GM12878 (cell line): ENCODE measurements around the gene PLD3. TPM values are rescaled to one million over a fixed set of nuclear protein-coding genes. Genes with fewer than 3 reads are reported as not detected.

Source experiments
- BACH1 ChIP-seq: fragments of 450-650 bp; IDR thresholded peaks from 2 replicates; pipeline ENCODE4 v1.6.1; 2017; ENCODE audit warnings: mild to moderate bottlenecking, borderline replicate concordance
- BCL3 ChIP-seq: IDR thresholded peaks from 2 replicates; pipeline ENCODE4 v1.6.1; 2011; ENCODE audit warnings: borderline replicate concordance, low read depth, mild to moderate bottlenecking, moderate library complexity, low read length; ENCODE audit not compliant: insufficient read depth, poor library complexity, severe bottlenecking
- CHD2 ChIP-seq: IDR thresholded peaks from 2 replicates; pipeline ENCODE4 v1.6.1; 2011; ENCODE audit warnings: low read depth, low read length, improper control_type of control experiment, borderline replicate concordance
- CREB1 ChIP-seq: IDR thresholded peaks from 2 replicates; pipeline ENCODE4 v1.6.1; 2012; ENCODE audit warnings: low read depth, mild to moderate bottlenecking, inconsistent platforms
- EED ChIP-seq: sonication (generic); IDR thresholded peaks from 2 replicates; pipeline ENCODE4 v1.6.1; 2016; ENCODE audit warnings: antibody characterized with exemption, low read depth
- EZH2 ChIP-seq: IDR thresholded peaks from 2 replicates; pipeline ENCODE4 v1.6.1; 2012; ENCODE audit warnings: low read depth, mild to moderate bottlenecking, control low read depth, inconsistent platforms, low read length, borderline replicate concordance; ENCODE audit not compliant: control insufficient read depth
- IKZF1 ChIP-seq: fragments of 450-650 bp; conservative IDR thresholded peaks from 2 replicates; pipeline ENCODE4 v1.6.1; 2017; ENCODE audit warnings: antibody characterized with exemption, mild to moderate bottlenecking
- IKZF2 ChIP-seq, 2 experiments: fragments of 450-650 bp; IDR thresholded peaks; 2 replicates each; pipeline ENCODE4 v1.6.1; 2017; ENCODE audit warnings: mild to moderate bottlenecking in 2 of 2, moderate library complexity in 2 of 2
- KDM1A ChIP-seq: fragments of 200-600 bp; sonication (generic); IDR thresholded peaks from 2 replicates; pipeline ENCODE4 v1.6.1; 2016; ENCODE audit warnings: borderline replicate concordance
- MYC ChIP-seq: IDR thresholded peaks from 2 replicates; pipeline ENCODE4 v1.6.1; 2011; ENCODE audit warnings: mild to moderate bottlenecking, low read length, moderate library complexity, inconsistent platforms; ENCODE audit not compliant: insufficient read depth, insufficient replicate concordance, insufficient read length, severe bottlenecking
- NFXL1 ChIP-seq: fragments of 450-650 bp; IDR thresholded peaks from 2 replicates; pipeline ENCODE4 v1.6.1; 2017; ENCODE audit warnings: antibody characterized with exemption, mild to moderate bottlenecking, borderline replicate concordance
- NFYA ChIP-seq: IDR thresholded peaks from 2 replicates; pipeline ENCODE4 v1.6.1; 2011; ENCODE audit warnings: low read depth, mild to moderate bottlenecking, low read length, improper control_type of control experiment, borderline replicate concordance
- NFYB ChIP-seq: IDR thresholded peaks from 2 replicates; pipeline ENCODE4 v1.6.1; 2011; ENCODE audit warnings: low read depth, mild to moderate bottlenecking, low read length, improper control_type of control experiment, moderate library complexity; ENCODE audit not compliant: insufficient read depth
- PAX8 ChIP-seq: fragments of 450-650 bp; IDR thresholded peaks from 2 replicates; pipeline ENCODE4 v1.6.1; 2017; ENCODE audit warnings: mild to moderate bottlenecking, moderate library complexity
- POLR2AphosphoS2 ChIP-seq: IDR thresholded peaks from 2 replicates; pipeline ENCODE4 v1.6.1; 2011; ENCODE audit warnings: low read depth, mild to moderate bottlenecking, low read length, improper control_type of control experiment, moderate library complexity
- RB1 ChIP-seq: fragments of 450-650 bp; formaldehyde crosslinking; IDR thresholded peaks from 2 replicates; pipeline ENCODE4 v1.6.1; 2017; ENCODE audit warnings: mild to moderate bottlenecking, borderline replicate concordance
- REST ChIP-seq: IDR thresholded peaks from 2 replicates; pipeline ENCODE4 v1.6.1; 2012; ENCODE audit warnings: mild to moderate bottlenecking, low read depth, low read length
- RUNX3 ChIP-seq: IDR thresholded peaks from 2 replicates; pipeline ENCODE4 v1.6.1; 2012; ENCODE audit warnings: low read length, inconsistent platforms
- SMC3 ChIP-seq: IDR thresholded peaks from 2 replicates; pipeline ENCODE4 v1.6.1; 2011; ENCODE audit warnings: low read length, improper control_type of control experiment, borderline replicate concordance
- SREBF1 ChIP-seq: IDR thresholded peaks from 2 replicates; pipeline ENCODE4 v1.6.1; 2012; ENCODE audit warnings: mild to moderate bottlenecking, low read length
- SREBF2 ChIP-seq: IDR thresholded peaks from 2 replicates; pipeline ENCODE4 v1.6.1; 2012; ENCODE audit warnings: mild to moderate bottlenecking, low read length
- TBL1XR1 ChIP-seq: IDR thresholded peaks from 2 replicates; pipeline ENCODE4 v1.6.1; 2012; ENCODE audit warnings: low read depth, low read length, improper control_type of control experiment
- ZBTB4 ChIP-seq: fragments of 450-650 bp; formaldehyde crosslinking; IDR thresholded peaks from 2 replicates; pipeline ENCODE4 v1.4.0; 2022; ENCODE audit warnings: mild to moderate bottlenecking, moderate library complexity
- ZZZ3 ChIP-seq: IDR thresholded peaks from 2 replicates; pipeline ENCODE4 v1.6.1; 2011; ENCODE audit warnings: low read depth; ENCODE audit not compliant: control insufficient read depth, insufficient read length
- polyA plus RNA-seq, 11 experiments: library from polyadenylated mRNA; depleted of rRNA in 4 of 11; unstranded in 6 of 11; stranded (reverse) in 5 of 11; fragments of >200 nt; fragmentation: Nextera tagmentation in 4 of 11; fragmentation: Illumina TruSeq in 1 of 11; extraction: Ambion mirVana in 4 of 11; extraction: Trizol in 1 of 11; gene quantifications; 1 replicate in 1 of 11; 2 replicates in 10 of 11; pipeline versions ENCODE4 v1.2.1 to v1.2.3, GENCODE V29; 2011 to 2016; ENCODE audit warnings: inconsistent platforms in 2 of 11, missing spikeins in 2 of 11, low read depth in 1 of 11
- total RNA-seq, 4 experiments: library from RNA; depleted of rRNA in 3 of 4; stranded (reverse); fragments of >200 nt in 3 of 4; fragmentation: Illumina TruSeq in 1 of 4; extraction: Trizol in 1 of 4; gene quantifications; 2 replicates each; pipeline versions ENCODE4 v1.2.1 to v1.2.3, GENCODE V29; 2013 to 2021

The PLD3 gene
- total and polyA plus RNA-seq, 10 of the 15 experiments (the other 5 are each of a cell fraction or from before 2014, with no cell fraction given): 1.3 to 134 (median 72.7) TPM

DNA sequence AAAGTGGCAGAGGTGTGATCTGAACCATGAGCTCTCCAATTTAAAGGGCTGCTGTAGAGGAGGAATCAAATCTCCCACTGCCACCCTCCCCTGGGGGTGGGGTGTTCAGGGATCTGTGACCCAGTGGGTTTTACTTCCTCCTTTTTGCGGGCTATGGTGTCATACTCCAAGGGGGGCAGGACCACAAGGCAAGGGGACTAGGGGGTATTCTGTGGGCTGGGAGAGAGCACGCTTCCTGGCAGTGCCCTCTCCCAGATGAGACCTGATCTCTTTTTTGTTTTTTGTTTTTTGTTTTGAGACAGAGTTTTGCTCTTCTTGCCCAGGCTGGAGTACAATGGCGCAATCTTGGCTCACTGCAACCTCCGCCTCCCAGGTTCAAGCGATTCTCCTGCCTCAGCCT is 10.3 kb downstream of the PLD3 start (continued):
- TF ChIP-seq ZBTB4 (CRISPR knock-in tag) (no peak), SREBF1 (no peak), IKZF2 (IDR thresholded peaks at IDR 0.05) (peak; percentile 94 to 95), IKZF1 (peak; percentile 94), SREBF2 (no peak), NFXL1 (no peak), CHD2 (no peak), NFYA (no peak), POLR2AphosphoS2 (no peak), BACH1 (0 out of 2 replicates have a peak, but pooled peaks have one; percentile 59), ZZZ3 (no peak), CREB1 (peak; percentile 42; the same call in 1 of the 2 replicates), SMC3 (no peak), RUNX3 (peak; percentile 98), TBL1XR1 (peak; percentile 16; the same call in 1 of the 2 replicates), EZH2 (no peak), KDM1A (no peak), REST (no peak), PAX8 (no peak), RB1 (no peak), MYC (no peak), NFYB (no peak), EED (peak; percentile 98), BCL3 (peak; percentile 71)
